HCT116 (cell line): Measurements from ENCODE around the gene MSANTD4. TPM values are rescaled to one million over a fixed set of nuclear protein-coding genes. Genes with fewer than 3 reads are reported as not detected.

Source experiments
- ATAC-seq: fragments of 200-7000 bp; cut with Tn5 transposase; 2 replicates; pipeline ENCODE4 v1.9.1; 2020; ENCODE audit warnings: mild to moderate bottlenecking, moderate library complexity
- BruUV-seq: library from RNA; stranded (reverse); fragments of 400-500 nt; replicated peaks from 2 replicates; lab custom pipeline; 2021; lab: Mats Ljungman, UMichigan
- CTCF ChIA-PET: fragments of 300-600 bp; sonication (Branson Sonifier 250); formaldehyde crosslinking; loops from one replicate; lab custom pipeline; 2021; ENCODE audit warnings: antibody characterized with exemption; lab: Charles Lee
- POLR2A ChIA-PET: fragments of 300-600, 350-600 bp; sonication (Branson Sonifier 250); formaldehyde crosslinking; loops from one replicate; lab custom pipeline; 2021; ENCODE audit warnings: antibody characterized with exemption; lab: Charles Lee
- RAD21 ChIA-PET, 2 experiments: fragments of 300-600 bp; sonication (Branson Sonifier 250); formaldehyde crosslinking; loops; one replicate each; lab custom pipeline; 2023; ENCODE audit warnings: low total read pairs in 2 of 2; ENCODE audit not compliant: uncharacterized antibody in 2 of 2, unreplicated experiment in 2 of 2, low non-redundant PET in 1 of 2; lab: Charles Lee
- DNase-seq: peaks from one replicate; pipeline ENCODE4 v3.0.0-alpha.2; 2010; ENCODE audit warnings: low read depth, low spot score
- H2AFZ ChIP-seq: fragments of 200-600 bp; shearing (Covaris generic), sonication (generic); 2 replicates; pipeline ENCODE4 v1.6.1; 2017; ENCODE audit warnings: low read depth, mixed run types, mixed read lengths, antibody characterized with exemption, low read length; ENCODE audit not compliant: poor library complexity, severe bottlenecking
- H3K27ac ChIP-seq: 2 replicates; pipeline ENCODE4 v1.5.1; 2012; ENCODE audit warnings: low read depth, low read length
- H3K27me3 ChIP-seq: fragments of 200-600 bp; sonication (generic); 2 replicates; pipeline ENCODE4 v1.6.1; 2016; ENCODE audit warnings: mixed run types, low read length, mixed read lengths; ENCODE audit not compliant: insufficient read depth
- H3K36me3 ChIP-seq, 2 experiments: fragments of 200-500 bp in 1 of 2; fragments of 200-600 bp in 1 of 2; sonication (Bioruptor generic) in 1 of 2; sonication (generic) in 1 of 2; 2 replicates each; pipeline versions ENCODE4 v1.5.1 to v1.6.1; 2014 to 2016; ENCODE audit warnings: low read length in 2 of 2, inconsistent platforms in 1 of 2, mixed read lengths in 1 of 2, mixed run types in 1 of 2; ENCODE audit not compliant: insufficient read depth in 2 of 2, control insufficient read depth in 1 of 2
- H3K4me1 ChIP-seq, 2 experiments: fragments of 200-600 bp in 1 of 2; sonication (generic) in 1 of 2; 2 replicates each; pipeline versions ENCODE4 v1.5.1 to v1.6.1; 2012 to 2017; ENCODE audit warnings: low read length in 2 of 2, inconsistent platforms in 1 of 2, mild to moderate bottlenecking in 1 of 2, mixed read lengths in 1 of 2, mixed run types in 1 of 2, moderate library complexity in 1 of 2; ENCODE audit not compliant: insufficient read depth in 2 of 2, control insufficient read depth in 1 of 2
- H3K4me2 ChIP-seq: fragments of 200-600 bp; sonication (generic); 2 replicates; pipeline ENCODE4 v1.6.1; 2017; ENCODE audit warnings: mixed run types, low read length, mixed read lengths
- H3K4me3 ChIP-seq, 2 experiments: fragments of 200-600 bp in 1 of 2; sonication (generic) in 1 of 2; replicated peaks in 1 of 2; 2 replicates each; pipeline ENCODE4 v1.5.1; 2011 to 2016; ENCODE audit warnings: low read length in 2 of 2, control low read depth in 1 of 2, low read depth in 1 of 2, mild to moderate bottlenecking in 1 of 2, mixed read lengths in 1 of 2, mixed run types in 1 of 2
- H3K79me2 ChIP-seq: fragments of 200-600 bp; sonication (generic); 2 replicates; pipeline ENCODE4 v1.6.1; 2017; ENCODE audit warnings: mild to moderate bottlenecking, mixed run types, low read length, moderate library complexity, mixed read lengths; ENCODE audit not compliant: insufficient read depth
- H3K9ac ChIP-seq: fragments of 200-600 bp; sonication (generic); 2 replicates; pipeline ENCODE4 v1.6.1; 2016; ENCODE audit warnings: low read length, mixed read lengths
- H3K9me2 ChIP-seq: fragments of 200-600 bp; sonication (generic), shearing (Covaris generic); 2 replicates; pipeline ENCODE4 v1.6.1; 2017; ENCODE audit warnings: mixed run types, mild to moderate bottlenecking, moderate library complexity; ENCODE audit not compliant: insufficient read depth
- H3K9me3 ChIP-seq, 2 experiments: fragments of 200-500 bp in 1 of 2; fragments of 200-600 bp in 1 of 2; sonication (Bioruptor generic) in 1 of 2; sonication (generic) in 1 of 2; 2 replicates each; pipeline ENCODE4 v1.6.1; 2014 to 2017; ENCODE audit warnings: low read length in 2 of 2, mixed read lengths in 2 of 2, inconsistent platforms in 1 of 2, low read depth in 1 of 2, mild to moderate bottlenecking in 1 of 2, mixed run types in 1 of 2, moderate library complexity in 1 of 2; ENCODE audit not compliant: control insufficient read depth in 1 of 2, insufficient read depth in 1 of 2
- H4K20me1 ChIP-seq: fragments of 200-600 bp; sonication (generic), shearing (Covaris generic); 2 replicates; pipeline ENCODE4 v1.6.1; 2017; ENCODE audit warnings: mixed run types, mild to moderate bottlenecking, moderate library complexity; ENCODE audit not compliant: insufficient read depth
- CBX3 ChIP-seq: IDR thresholded peaks from 2 replicates; pipeline ENCODE4 v1.6.1; 2012; ENCODE audit warnings: low read depth
- CEBPB ChIP-seq: IDR thresholded peaks from 2 replicates; pipeline ENCODE4 v1.6.1; 2012; ENCODE audit warnings: low read depth
- CTCF ChIP-seq, 3 experiments: fragments of 200-600 bp in 1 of 3; sonication (generic) in 1 of 3; IDR thresholded peaks in 2 of 3; conservative IDR thresholded peaks in 1 of 3; 2 replicates each; pipeline ENCODE4 v1.5.1; 2012 to 2017; ENCODE audit warnings: low read depth in 2 of 3, low read length in 2 of 3, antibody characterized with exemption in 1 of 3, borderline replicate concordance in 1 of 3, control low read depth in 1 of 3, mild to moderate bottlenecking in 1 of 3, mixed read lengths in 1 of 3, mixed run types in 1 of 3, moderate library complexity in 1 of 3; ENCODE audit not compliant: insufficient read depth in 1 of 3
- ELF1 ChIP-seq: IDR thresholded peaks from 2 replicates; pipeline ENCODE4 v1.6.1; 2012; ENCODE audit warnings: low read depth, borderline replicate concordance
- EZH2 ChIP-seq: fragments of 200-600 bp; sonication (generic); IDR thresholded peaks from 2 replicates; pipeline ENCODE4 v1.6.1; 2017; ENCODE audit warnings: antibody characterized with exemption, mixed run types
- EZH2phosphoT487 ChIP-seq: fragments of 200-600 bp; IDR thresholded peaks from 2 replicates; pipeline ENCODE4 v1.6.1; 2018; ENCODE audit warnings: antibody characterized with exemption, borderline replicate concordance
- FOSL1 ChIP-seq: IDR thresholded peaks from 2 replicates; pipeline ENCODE4 v1.6.1; 2012; ENCODE audit warnings: low read depth
- JUND ChIP-seq: IDR thresholded peaks from 2 replicates; pipeline ENCODE4 v1.6.1; 2012
- MAX ChIP-seq: IDR thresholded peaks from 2 replicates; pipeline ENCODE4 v1.6.1; 2012
- POLR2A ChIP-seq: IDR thresholded peaks from 2 replicates; pipeline ENCODE4 v1.7.0; 2011; ENCODE audit warnings: borderline replicate concordance; ENCODE audit not compliant: insufficient read depth, insufficient read length; ENCODE audit errors: extremely low read depth
- SIN3A ChIP-seq: IDR thresholded peaks from 2 replicates; pipeline ENCODE4 v1.6.1; 2012; ENCODE audit warnings: low read depth
- SP1 ChIP-seq: IDR thresholded peaks from 2 replicates; pipeline ENCODE4 v1.6.1; 2012; ENCODE audit warnings: low read depth
- SRF ChIP-seq: IDR thresholded peaks from 2 replicates; pipeline ENCODE4 v1.6.1; 2012; ENCODE audit warnings: low read depth
- TCF7L2 ChIP-seq: IDR thresholded peaks from 2 replicates; pipeline ENCODE4 v1.7.0; 2011; ENCODE audit warnings: borderline replicate concordance, inconsistent platforms; ENCODE audit not compliant: insufficient read depth, insufficient read length; ENCODE audit errors: extremely low read depth
- ZFX ChIP-seq: fragments of 450-650 bp; IDR thresholded peaks from 2 replicates; pipeline ENCODE4 v1.6.1; 2017
- ZNF274 ChIP-seq: fragments of 200-500 bp; sonication (Bioruptor generic); IDR thresholded peaks from 2 replicates; pipeline ENCODE4 v1.6.1; 2014; ENCODE audit warnings: mild to moderate bottlenecking, low read depth, low read length, inconsistent platforms
- intact Hi-C: fragments of 100-400 bp; cut with micrococcal nuclease; formaldehyde crosslinking; loops from 2 replicates; pipeline ENCODE4 v1.10.0; 2022
- total RNA-seq: library from RNA; stranded (reverse); gene quantifications from one replicate; pipeline ENCODE4 v1.2.1, GENCODE V29; 2021; ENCODE audit not compliant: unreplicated experiment
- TF ChIP-seq, protein P1 (sequence below): IDR thresholded peaks from 2 replicates; pipeline ENCODE4 v1.6.1; 2012; ENCODE audit warnings: low read depth
- TF ChIP-seq, protein P2 (sequence below): IDR thresholded peaks from 2 replicates; pipeline ENCODE4 v1.6.1; 2011; ENCODE audit warnings: mild to moderate bottlenecking, low read length, moderate library complexity; ENCODE audit not compliant: insufficient replicate concordance; ENCODE audit errors: extremely low read depth
- TF ChIP-seq, protein P3 (sequence below): IDR thresholded peaks from 2 replicates; pipeline ENCODE4 v1.6.1; 2012

Gene MSANTD4
- total RNA-seq, 1 experiment from 2014 or later = 15.7 TPM

- no peak overlapping the region for H3K4me2 ChIP-seq
- ChIA-PET RAD21 (no interaction called here), CTCF (no interaction called here), POLR2A (no interaction called here)
- no TSS peak for BruUV-seq
- intact Hi-C loops = no loop called here
- no peak for DNase-seq
- no peak overlapping the region for H2AFZ ChIP-seq
- no peak overlapping the region for H3K4me3 ChIP-seq
- no peaks in the 10 kb centered on the region for H3K27me3 ChIP-seq
- H4K20me1 ChIP-seq = no peaks in the 10 kb centered on the region
- no peaks in the 10 kb centered on the region for H3K79me2 ChIP-seq
- H3K9me2 ChIP-seq = no peaks in the 10 kb centered on the region
- no peak overlapping the region for H3K9ac ChIP-seq
- no peaks in the 10 kb centered on the region for H3K36me3 ChIP-seq
- ATAC-seq = no peak
- no peaks in the 10 kb centered on the region for H3K9me3 ChIP-seq
- no peaks in the 10 kb centered on the region for H3K4me1 ChIP-seq
- TF ChIP-seq SP1 (no peak), EZH2phosphoT487 (no peak), MAX (no peak), CTCF (IDR thresholded peaks at IDR 0.05 in 2 of 3, conservative IDR thresholded peaks at IDR 0.05 in 1 of 3; ENCODE audit: borderline replicate concordance in 1 of 3, insufficient read depth in 1 of 3, low read depth in 2 of 3, low read length in 2 of 3) (no peak), JUND (no peak), FOSL1 (no peak), SIN3A (no peak), SRF (no peak), ZNF274 (no peak), TCF7L2 (no peak), ZFX (no peak), CEBPB (no peak), EZH2 (no peak), CBX3 (no peak), POLR2A (no peak), ELF1 (no peak)
- TF ChIP-seq, protein P1, sequence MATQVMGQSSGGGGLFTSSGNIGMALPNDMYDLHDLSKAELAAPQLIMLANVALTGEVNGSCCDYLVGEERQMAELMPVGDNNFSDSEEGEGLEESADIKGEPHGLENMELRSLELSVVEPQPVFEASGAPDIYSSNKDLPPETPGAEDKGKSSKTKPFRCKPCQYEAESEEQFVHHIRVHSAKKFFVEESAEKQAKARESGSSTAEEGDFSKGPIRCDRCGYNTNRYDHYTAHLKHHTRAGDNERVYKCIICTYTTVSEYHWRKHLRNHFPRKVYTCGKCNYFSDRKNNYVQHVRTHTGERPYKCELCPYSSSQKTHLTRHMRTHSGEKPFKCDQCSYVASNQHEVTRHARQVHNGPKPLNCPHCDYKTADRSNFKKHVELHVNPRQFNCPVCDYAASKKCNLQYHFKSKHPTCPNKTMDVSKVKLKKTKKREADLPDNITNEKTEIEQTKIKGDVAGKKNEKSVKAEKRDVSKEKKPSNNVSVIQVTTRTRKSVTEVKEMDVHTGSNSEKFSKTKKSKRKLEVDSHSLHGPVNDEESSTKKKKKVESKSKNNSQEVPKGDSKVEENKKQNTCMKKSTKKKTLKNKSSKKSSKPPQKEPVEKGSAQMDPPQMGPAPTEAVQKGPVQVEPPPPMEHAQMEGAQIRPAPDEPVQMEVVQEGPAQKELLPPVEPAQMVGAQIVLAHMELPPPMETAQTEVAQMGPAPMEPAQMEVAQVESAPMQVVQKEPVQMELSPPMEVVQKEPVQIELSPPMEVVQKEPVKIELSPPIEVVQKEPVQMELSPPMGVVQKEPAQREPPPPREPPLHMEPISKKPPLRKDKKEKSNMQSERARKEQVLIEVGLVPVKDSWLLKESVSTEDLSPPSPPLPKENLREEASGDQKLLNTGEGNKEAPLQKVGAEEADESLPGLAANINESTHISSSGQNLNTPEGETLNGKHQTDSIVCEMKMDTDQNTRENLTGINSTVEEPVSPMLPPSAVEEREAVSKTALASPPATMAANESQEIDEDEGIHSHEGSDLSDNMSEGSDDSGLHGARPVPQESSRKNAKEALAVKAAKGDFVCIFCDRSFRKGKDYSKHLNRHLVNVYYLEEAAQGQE = no peak
- TF ChIP-seq, protein P2, sequence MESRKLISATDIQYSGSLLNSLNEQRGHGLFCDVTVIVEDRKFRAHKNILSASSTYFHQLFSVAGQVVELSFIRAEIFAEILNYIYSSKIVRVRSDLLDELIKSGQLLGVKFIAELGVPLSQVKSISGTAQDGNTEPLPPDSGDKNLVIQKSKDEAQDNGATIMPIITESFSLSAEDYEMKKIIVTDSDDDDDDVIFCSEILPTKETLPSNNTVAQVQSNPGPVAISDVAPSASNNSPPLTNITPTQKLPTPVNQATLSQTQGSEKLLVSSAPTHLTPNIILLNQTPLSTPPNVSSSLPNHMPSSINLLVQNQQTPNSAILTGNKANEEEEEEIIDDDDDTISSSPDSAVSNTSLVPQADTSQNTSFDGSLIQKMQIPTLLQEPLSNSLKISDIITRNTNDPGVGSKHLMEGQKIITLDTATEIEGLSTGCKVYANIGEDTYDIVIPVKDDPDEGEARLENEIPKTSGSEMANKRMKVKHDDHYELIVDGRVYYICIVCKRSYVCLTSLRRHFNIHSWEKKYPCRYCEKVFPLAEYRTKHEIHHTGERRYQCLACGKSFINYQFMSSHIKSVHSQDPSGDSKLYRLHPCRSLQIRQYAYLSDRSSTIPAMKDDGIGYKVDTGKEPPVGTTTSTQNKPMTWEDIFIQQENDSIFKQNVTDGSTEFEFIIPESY = no peak
- TF ChIP-seq, protein P3, sequence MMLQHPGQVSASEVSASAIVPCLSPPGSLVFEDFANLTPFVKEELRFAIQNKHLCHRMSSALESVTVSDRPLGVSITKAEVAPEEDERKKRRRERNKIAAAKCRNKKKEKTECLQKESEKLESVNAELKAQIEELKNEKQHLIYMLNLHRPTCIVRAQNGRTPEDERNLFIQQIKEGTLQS = no peak
- TF ChIP-seq, all 23 proteins: peak for 0
- no peak overlapping the region for H3K27ac ChIP-seq
These were observed 8.6 kb upstream of the MSANTD4 start for GRCh38 chr11:106030609-106031008.
